Peyer's patch (tissue), 4 donors: ENCODE data around the gene HS2ST1.

Source experiments
- CTCF ChIP-seq, 6 experiments: fragments of 450-650 bp in 4 of 6; fragments of 200-600 bp in 2 of 6; sonication (generic) in 1 of 6; IDR thresholded peaks; one replicate each; pipeline ENCODE4 v1.5.1; 2017 to 2019; ENCODE audit warnings: antibody characterized with exemption in 6 of 6, mild to moderate bottlenecking in 3 of 6, moderate library complexity in 1 of 6
- POLR2A ChIP-seq, 2 donors: fragments of 450-650 bp; IDR thresholded peaks; one replicate each; pipeline ENCODE4 v1.5.1; 2017; ENCODE audit warnings: antibody characterized with exemption in 2 of 2, mild to moderate bottlenecking in 2 of 2, moderate library complexity in 2 of 2

GRCh38 chr1:87000460-87000859 is 86.0 kb downstream of the HS2ST1 start:
- TF ChIP-seq CTCF (IDR thresholded peaks at IDR 0.05): no peak
- no peak for TF ChIP-seq POLR2A (IDR thresholded peaks at IDR 0.05)
